HG03469 (cell line): ENCODE results near the gene TRIM43B.
"Not testable (repeated sequence)": the region's sequence is repeated elsewhere in the genome, so short reads cannot be mapped to it uniquely, and the experiment has no call there.

Experiments
- ATAC-seq: cut with Tn5 transposase; IDR thresholded peaks from one replicate; pipeline ENCODE4 v1.9.1; 2021; ENCODE audit warnings: mild to moderate bottlenecking, moderate library complexity, moderate number of reproducible peaks; ENCODE audit not compliant: unreplicated experiment

TRIM43B gene

DNA sequence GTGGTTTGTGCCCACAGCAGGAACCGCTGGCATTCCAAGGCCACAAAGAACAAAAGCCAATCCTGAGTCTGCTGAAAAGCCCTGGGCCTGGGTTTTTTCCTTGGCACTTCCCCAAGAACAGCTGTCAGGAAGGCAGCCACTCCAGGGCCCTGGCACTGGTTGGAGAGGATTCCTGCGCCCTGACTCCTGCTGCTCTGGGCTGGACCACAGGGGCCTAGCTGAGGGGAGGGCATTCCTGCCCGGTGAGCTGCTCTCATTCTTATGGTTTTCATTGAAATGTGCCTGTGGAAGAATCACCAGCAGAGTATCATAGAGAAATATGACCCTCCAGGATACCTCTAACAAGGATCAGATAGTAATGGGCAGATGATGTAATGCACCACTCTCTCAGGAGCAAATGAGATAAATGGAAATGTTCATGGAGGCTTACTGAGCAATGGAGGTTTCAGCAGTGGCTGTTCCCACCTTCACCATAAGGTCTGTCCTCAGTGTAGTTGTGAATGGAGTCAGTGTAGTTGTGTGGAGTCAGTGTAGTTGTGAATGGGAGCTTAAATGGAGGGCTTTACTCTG is 50.0 kb downstream of the TRIM43B start:
- ATAC-seq, result not testable (repeated sequence)

GRCh38 chr2:95433973-95434372 is 50.6 kb downstream of the TRIM43B start:
- not testable (repeated sequence) for ATAC-seq

DNA sequence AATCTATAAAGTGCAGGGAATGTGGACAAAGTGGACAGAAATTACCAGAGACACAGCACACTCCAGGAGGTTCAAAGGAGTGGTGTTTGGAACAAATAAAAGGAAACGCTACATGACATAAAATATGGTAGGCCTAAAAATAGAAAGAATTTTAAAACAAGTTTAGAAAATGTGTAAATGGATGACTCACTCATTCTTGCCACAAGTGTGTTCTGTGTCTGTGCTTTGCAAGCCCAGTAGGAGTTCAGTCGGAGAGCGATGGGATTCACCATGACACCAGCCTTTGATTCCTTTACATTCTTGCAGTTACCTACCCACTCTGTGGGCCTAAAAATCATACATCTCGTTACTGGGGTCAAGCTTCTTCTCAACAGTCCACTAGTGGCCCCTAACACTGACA is 51.2 kb downstream of the TRIM43B start:
- not testable (repeated sequence) for ATAC-seq

DNA sequence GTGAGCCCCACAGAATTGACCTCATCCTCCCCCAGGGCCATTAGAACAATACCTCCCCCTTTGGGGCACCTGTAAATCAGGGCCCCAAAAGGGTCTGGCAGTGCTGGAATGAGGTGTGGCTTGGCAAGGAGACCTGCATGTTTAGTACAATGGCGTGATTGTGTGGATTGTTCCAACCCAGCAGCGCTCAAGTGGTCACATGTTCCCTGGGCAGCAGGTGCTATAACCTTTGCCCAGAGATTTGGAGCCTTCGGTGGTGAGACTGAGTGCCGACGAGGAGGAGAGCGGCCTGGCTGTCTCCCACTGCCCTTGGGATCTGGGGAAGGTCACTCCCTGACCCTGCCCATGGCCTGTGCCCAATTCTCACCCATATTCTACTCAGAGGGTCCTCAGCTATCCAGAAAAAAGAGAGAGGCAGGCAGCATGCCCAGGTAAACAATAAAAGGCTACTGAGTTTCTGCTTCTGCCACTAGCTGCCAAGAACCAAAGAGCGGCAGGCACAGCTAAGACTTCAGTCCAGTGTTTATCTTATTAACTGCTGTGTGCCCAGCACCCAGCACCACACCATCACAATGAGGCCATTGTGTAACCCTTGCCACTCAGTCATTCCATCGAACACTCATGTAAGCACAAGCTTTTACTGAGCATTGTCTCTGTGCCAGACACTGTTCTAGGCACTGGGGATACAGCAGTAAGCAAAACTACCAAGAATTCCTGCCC is 54.6 kb downstream of the TRIM43B start:
- not testable (repeated sequence) for ATAC-seq

DNA sequence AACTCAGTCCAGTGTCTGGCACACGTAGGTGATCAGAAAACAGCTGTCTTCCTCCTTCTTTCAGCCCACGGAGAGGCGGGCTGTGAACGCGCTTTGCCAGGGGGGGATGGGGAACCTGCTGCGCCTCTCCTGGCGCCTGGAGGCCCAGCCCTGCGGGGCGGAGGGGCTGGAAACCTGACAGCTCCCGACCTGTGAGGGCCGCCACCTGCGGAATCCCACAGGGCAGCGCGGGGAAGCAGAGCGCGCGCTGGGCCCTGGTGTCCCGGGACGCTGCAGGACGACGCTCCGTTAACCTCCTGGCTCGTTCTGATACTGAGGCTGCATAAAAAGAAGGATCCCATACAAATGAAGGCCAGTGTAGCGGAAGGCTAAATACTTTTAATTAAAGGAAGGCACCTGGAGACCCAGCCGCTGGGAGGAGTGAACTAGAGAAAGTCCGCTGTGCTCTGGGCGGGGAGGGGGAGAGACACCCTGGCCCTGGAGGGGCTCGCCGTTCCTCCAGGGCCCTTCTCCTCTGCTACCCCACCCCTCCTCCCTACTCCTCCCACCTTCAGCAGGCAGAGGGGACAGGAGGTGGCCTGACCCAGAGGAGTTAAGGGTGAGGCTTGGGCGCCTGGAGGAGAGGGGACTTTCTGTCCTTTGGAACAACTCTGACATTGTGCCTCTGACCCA is 57.2 kb downstream of the TRIM43B start:
- not testable (repeated sequence) for ATAC-seq
